H9 (cell line): ENCODE data around the gene TSPAN4. TPM values are rescaled to one million over a fixed set of nuclear protein-coding genes. Genes with fewer than 3 reads are reported as not detected.

ENCODE experiments used
- DNase-seq: peaks from one replicate; pipeline ENCODE4 v3.0.0-alpha.2; 2017
- H2AFZ ChIP-seq: one replicate; pipeline ENCODE4 v1.6.1; 2013; ENCODE audit warnings: mild to moderate bottlenecking, low read length, control low read depth, moderate library complexity
- H2AK5ac ChIP-seq: 2 replicates; pipeline ENCODE4 v1.6.1; 2013; ENCODE audit warnings: low read length, control low read depth, mixed read lengths; ENCODE audit not compliant: insufficient read length
- H2BK120ac ChIP-seq: one replicate; pipeline ENCODE4 v1.6.1; 2013; ENCODE audit warnings: low read depth, mild to moderate bottlenecking, low read length, control low read depth, inconsistent platforms; ENCODE audit not compliant: poor library complexity, severe bottlenecking
- H2BK12ac ChIP-seq: 2 replicates; pipeline ENCODE4 v1.6.1; 2013; ENCODE audit warnings: low read length, control low read depth, mixed read lengths, low read depth; ENCODE audit not compliant: insufficient read length
- H2BK15ac ChIP-seq: 2 replicates; pipeline ENCODE4 v1.6.1; 2013; ENCODE audit warnings: low read depth, low read length, control low read depth
- H2BK20ac ChIP-seq: one replicate; pipeline ENCODE4 v1.6.1; 2013; ENCODE audit warnings: low read depth, mild to moderate bottlenecking, low read length, control low read depth, inconsistent platforms; ENCODE audit not compliant: poor library complexity, severe bottlenecking
- H2BK5ac ChIP-seq: 2 replicates; pipeline ENCODE4 v1.6.1; 2013; ENCODE audit warnings: low read length, control low read depth, mixed read lengths; ENCODE audit not compliant: insufficient read length
- H3K14ac ChIP-seq: 2 replicates; pipeline ENCODE4 v1.6.1; 2013; ENCODE audit warnings: low read length, control low read depth; ENCODE audit not compliant: insufficient read depth
- H3K18ac ChIP-seq: 2 replicates; pipeline ENCODE4 v1.6.1; 2013; ENCODE audit warnings: low read depth, mild to moderate bottlenecking, mixed read lengths, low read length, control low read depth; ENCODE audit not compliant: insufficient read length
- H3K23ac ChIP-seq: 2 replicates; pipeline ENCODE4 v1.6.1; 2013; ENCODE audit warnings: low read length, control low read depth, mixed read lengths, low read depth; ENCODE audit not compliant: insufficient read length
- H3K23me2 ChIP-seq: 2 replicates; pipeline ENCODE4 v1.6.1; 2013; ENCODE audit warnings: low read depth, mild to moderate bottlenecking, mixed read lengths, low read length, control low read depth; ENCODE audit not compliant: insufficient read length, poor library complexity, severe bottlenecking
- H3K27ac ChIP-seq: 2 replicates; pipeline ENCODE4 v1.5.1; 2013; ENCODE audit warnings: low read length, control low read depth, mixed read lengths, low read depth; ENCODE audit not compliant: insufficient read length
- H3K27me3 ChIP-seq: 2 replicates; pipeline ENCODE4 v1.6.1; 2013; ENCODE audit warnings: low read length, control low read depth, inconsistent platforms; ENCODE audit not compliant: insufficient read depth
- H3K4ac ChIP-seq: 2 replicates; pipeline ENCODE4 v1.6.1; 2013; ENCODE audit warnings: low read depth, mild to moderate bottlenecking, control low read depth, inconsistent platforms, low read length, moderate library complexity
- H3K4me1 ChIP-seq: 2 replicates; pipeline ENCODE4 v1.6.1; 2013; ENCODE audit warnings: low read length, control low read depth, inconsistent platforms; ENCODE audit not compliant: insufficient read depth
- H3K4me2 ChIP-seq: 2 replicates; pipeline ENCODE4 v1.6.1; 2013; ENCODE audit warnings: low read length, control low read depth, mixed read lengths; ENCODE audit not compliant: insufficient read length, insufficient read depth
- H3K56ac ChIP-seq: 2 replicates; pipeline ENCODE4 v1.6.1; 2013; ENCODE audit warnings: low read depth, mild to moderate bottlenecking, mixed read lengths, low read length, control low read depth; ENCODE audit not compliant: insufficient read length
- H3K79me1 ChIP-seq: 2 replicates; pipeline ENCODE4 v1.6.1; 2013; ENCODE audit warnings: low read depth, mild to moderate bottlenecking, moderate library complexity, low read length, control low read depth, inconsistent platforms; ENCODE audit not compliant: insufficient read depth, poor library complexity, severe bottlenecking
- H3K79me2 ChIP-seq: 2 replicates; pipeline ENCODE4 v1.6.1; 2013; ENCODE audit warnings: low read length, control low read depth, inconsistent platforms; ENCODE audit not compliant: insufficient read depth
- H3K9ac ChIP-seq: 2 replicates; pipeline ENCODE4 v1.6.1; 2013; ENCODE audit warnings: low read length, control low read depth, mixed read lengths; ENCODE audit not compliant: insufficient read length; ENCODE audit errors: extremely low read depth
- H3K9me3 ChIP-seq: one replicate; pipeline ENCODE4 v1.6.1; 2013; ENCODE audit warnings: low read depth, low read length, inconsistent platforms; ENCODE audit not compliant: control insufficient read depth
- H3T11ph ChIP-seq: one replicate; pipeline ENCODE4 v1.6.1; 2013; ENCODE audit warnings: mild to moderate bottlenecking, low read length, control low read depth, inconsistent platforms
- H4K20me1 ChIP-seq: one replicate; pipeline ENCODE4 v1.6.1; 2013; ENCODE audit not compliant: control insufficient read depth, insufficient read length, insufficient read depth
- H4K5ac ChIP-seq: 2 replicates; pipeline ENCODE4 v1.6.1; 2013; ENCODE audit warnings: low read depth, mild to moderate bottlenecking, mixed read lengths, low read length, control low read depth; ENCODE audit not compliant: insufficient read length
- H4K8ac ChIP-seq: replicated peaks from 2 replicates; pipeline ENCODE4 v1.6.1; 2013; ENCODE audit warnings: low read length, control low read depth, mixed read lengths, low read depth; ENCODE audit not compliant: insufficient read length
- H4K91ac ChIP-seq: 2 replicates; pipeline ENCODE4 v1.6.1; 2013; ENCODE audit warnings: low read depth, mild to moderate bottlenecking, moderate library complexity, mixed read lengths, low read length, control low read depth; ENCODE audit not compliant: insufficient read length
- H3K27ac Mint-ChIP-seq, 3 experiments: 2 replicates in 2 of 3; 3 replicates in 1 of 3; pipeline ENCODE4 v1.8.0; 2020 to 2021; ENCODE audit warnings: mixed read lengths in 3 of 3, mild to moderate bottlenecking in 1 of 3, moderate library complexity in 1 of 3
- H3K27me3 Mint-ChIP-seq: 2 replicates; pipeline ENCODE4 v1.8.0; 2021; ENCODE audit warnings: low read depth, mild to moderate bottlenecking, moderate library complexity, mixed read lengths
- H3K36me3 Mint-ChIP-seq, 3 experiments: 2 replicates in 2 of 3; 3 replicates in 1 of 3; pipeline ENCODE4 v1.8.0; 2020 to 2021; ENCODE audit warnings: low read depth in 3 of 3, mixed read lengths in 3 of 3; ENCODE audit not compliant: insufficient read depth in 1 of 3
- H3K4me1 Mint-ChIP-seq, 2 experiments: 2 replicates each; pipeline ENCODE4 v1.8.0; 2020; ENCODE audit warnings: mixed read lengths in 2 of 2
- H3K4me3 Mint-ChIP-seq, 2 experiments: 2 replicates in 1 of 2; 3 replicates in 1 of 2; pipeline ENCODE4 v1.8.0; 2020 to 2021; ENCODE audit warnings: mild to moderate bottlenecking in 2 of 2, mixed read lengths in 2 of 2, moderate library complexity in 1 of 2
- H3K9me3 Mint-ChIP-seq, 2 experiments: 2 replicates in 1 of 2; 3 replicates in 1 of 2; pipeline ENCODE4 v1.8.0; 2020; ENCODE audit warnings: mild to moderate bottlenecking in 2 of 2, mixed read lengths in 2 of 2, moderate library complexity in 1 of 2
- CTCF ChIP-seq: fragments of 200-600 bp; sonication (generic); conservative IDR thresholded peaks from 3 replicates; pipeline ENCODE4 v1.8.0; 2021; ENCODE audit warnings: antibody characterized with exemption, mild to moderate bottlenecking
- WGBS: extraction: QIAGEN DNeasy Blood & Tissue Kit; methylation state at CpG from one replicate; pipeline ENCODE4 v1.1.7; 2013; ENCODE audit warnings: missing lambda C conversion rate, low lambda C conversion rate, mixed read lengths; ENCODE audit not compliant: insufficient read length; ENCODE audit errors: extremely low coverage; 5-methylcytosine and 5-hydroxymethylcytosine counted together
- total RNA-seq: library from RNA; stranded (reverse); gene quantifications from 2 replicates; pipeline ENCODE4 v1.2.1, GENCODE V29; 2021

TSPAN4 gene
- total RNA-seq, 1 experiment from 2014 or later: 64.6 TPM

GRCh38 chr11:832529-833113 lies 10.0 kb upstream of the TSPAN4 start, which contains the start of gene CD151:
Gene CD151 (plus strand): TSS chr11:832952. CDS start chr11:836070, 3,118 bp downstream.
- no peaks in the 10 kb centered on the region for H3K9me3 ChIP-seq
- H3K4me1 ChIP-seq: no peaks in the 10 kb centered on the region; the same call in 1 of the 2 replicates
- H3K9me3 Mint-ChIP-seq: no peaks in the 10 kb centered on the region
- 0 out of 2 replicates have a peak within 1 kb of the TSS, but pooled peaks have one; percentile 24 for H3K14ac ChIP-seq
- H2BK20ac ChIP-seq: no peak within 1 kb of the TSS
- H3K27ac Mint-ChIP-seq: no peak within 1 kb of the TSS
- no peak within 1 kb of the TSS for H2BK12ac ChIP-seq
- peak within 1 kb of the TSS; percentile 57 for H3K4me2 ChIP-seq
- peaks cover 34 to 45% of the 10 kb centered on the region in 2 experiments for H3K4me1 Mint-ChIP-seq
- H3K4ac ChIP-seq: no peak within 1 kb of the TSS
- no peaks in the 10 kb centered on the region for H3K79me2 ChIP-seq
- H4K8ac ChIP-seq: no peak within 1 kb of the TSS
- no CpG with 5 or more reads among the region's 67 CpGs for WGBS
- no peak within 1 kb of the TSS for H4K91ac ChIP-seq
- H3K4me3 Mint-ChIP-seq: peak within 1 kb of the TSS; percentile 65 to 79
- H3K9ac ChIP-seq: no peak within 1 kb of the TSS
- H2AFZ ChIP-seq: no peak within 1 kb of the TSS
- TF ChIP-seq CTCF: no peak; the same call in 2 of the 3 replicates
- H3K27me3 Mint-ChIP-seq: peaks cover 33% of the 10 kb centered on the region
- H4K5ac ChIP-seq: no peak within 1 kb of the TSS
- no peaks in the 10 kb centered on the region for H4K20me1 ChIP-seq
- peak; percentile 79 for DNase-seq
- H3K79me1 ChIP-seq: no peaks in the 10 kb centered on the region
- H3K56ac ChIP-seq: no peak within 1 kb of the TSS
- H3K36me3 Mint-ChIP-seq: peaks cover 6 to 18% (median 12%) of the 10 kb centered on the region in 3 experiments; a peak in 5 of 7 replicates
- H3K23ac ChIP-seq: no peak within 1 kb of the TSS
- H3K27ac ChIP-seq: no peak within 1 kb of the TSS
- H2BK120ac ChIP-seq: no peak within 1 kb of the TSS
- no peak within 1 kb of the TSS for H3T11ph ChIP-seq
- H3K27me3 ChIP-seq: peaks cover 9% of the 10 kb centered on the region; the same call in 1 of the 2 replicates
- no peak within 1 kb of the TSS for H2BK15ac ChIP-seq
- no peak within 1 kb of the TSS for H3K18ac ChIP-seq
- H3K23me2 ChIP-seq: peaks cover 27% of the 10 kb centered on the region
- no peak within 1 kb of the TSS for H2AK5ac ChIP-seq
- H2BK5ac ChIP-seq: no peak within 1 kb of the TSS
